Activated naive CD8-positive, alpha-beta T cell treated with anti-CD3 and anti-CD28 coated beads, Interleukin-2, amount 50 U/mL, for 16 hours (primary cell): ENCODE measurements around the gene CTSF.
"Not testable (repeated sequence)": the region's sequence is repeated elsewhere in the genome, so short reads cannot be mapped to it uniquely, and the experiment has no call there.

ENCODE experiments used
- DNase-seq: peaks from one replicate; pipeline ENCODE4 v3.0.0-alpha.2; 2020; ENCODE audit warnings: low read depth, low spot score

CTSF gene

GRCh38 chr11:66589996-66590675 is 21.7 kb upstream of the CTSF start:
- DNase-seq = no peak

GRCh38 chr11:66589315-66589714 is 20.9 kb upstream of the CTSF start:
- not testable (repeated sequence) for DNase-seq

- no peak for DNase-seq
Observed at GRCh38 chr11:66586136-66586535, 17.7 kb upstream of the CTSF start.

- not testable (repeated sequence) for DNase-seq
Observed at GRCh38 chr11:66585447-66585846, 17.0 kb upstream of the CTSF start.

GRCh38 chr11:66582565-66583147 is 14.2 kb upstream of the CTSF start:
- not testable (repeated sequence) for DNase-seq

- no peak for DNase-seq
Observed at GRCh38 chr11:66581261-66581660, 12.9 kb upstream of the CTSF start.

- no peak for DNase-seq
Observed at GRCh38 chr11:66580803-66581202, 12.4 kb upstream of the CTSF start.

GRCh38 chr11:66579017-66579606 is 10.7 kb upstream of the CTSF start:
- DNase-seq = peak; percentile 67

GRCh38 chr11:66570850-66571180 is 2.4 kb upstream of the CTSF start:
- no peak for DNase-seq

- no peak for DNase-seq
Observed at GRCh38 chr11:66570079-66570849, 1.9 kb upstream of the CTSF start.

- DNase-seq = no peak
Observed at GRCh38 chr11:66569076-66569475, 670 bp upstream of the CTSF start.

- no peak for DNase-seq
Observed at GRCh38 chr11:66567787-66568123, 651 bp downstream of the CTSF start.

- no peak for DNase-seq
Observed at GRCh38 chr11:66566221-66566620, 2.2 kb downstream of the CTSF start.

GRCh38 chr11:66564984-66565383 is 3.4 kb downstream of the CTSF start:
- no peak for DNase-seq

GRCh38 chr11:66564538-66564937 is 3.9 kb downstream of the CTSF start:
- DNase-seq = no peak

- no peak for DNase-seq
Observed at GRCh38 chr11:66563832-66564231, 4.6 kb downstream of the CTSF start.

- DNase-seq = no peak
Observed at GRCh38 chr11:66562907-66563583, 5.4 kb downstream of the CTSF start.

- DNase-seq = no peak
Observed at GRCh38 chr11:66562275-66562674, 6.1 kb downstream of the CTSF start.

- no peak for DNase-seq
Observed at GRCh38 chr11:66561975-66562248, 6.5 kb downstream of the CTSF start.

GRCh38 chr11:66561178-66561974 is 7.0 kb downstream of the CTSF start:
- no peak for DNase-seq

- DNase-seq = no peak
Observed at GRCh38 chr11:66559866-66560676, 8.3 kb downstream of the CTSF start.
